ENCODE results near the gene FAM3D. TPM values are rescaled to one million over a fixed set of nuclear protein-coding genes. Genes with fewer than 3 reads are reported as not detected.
A peak's percentile ranks its signal among the peaks of the same experiment; 100 is the strongest.

Gene FAM3D
- total and polyA plus RNA-seq, 12 donors: 0.06 to 0.40 (median 0.22) TPM; not detected in 8

DNA sequence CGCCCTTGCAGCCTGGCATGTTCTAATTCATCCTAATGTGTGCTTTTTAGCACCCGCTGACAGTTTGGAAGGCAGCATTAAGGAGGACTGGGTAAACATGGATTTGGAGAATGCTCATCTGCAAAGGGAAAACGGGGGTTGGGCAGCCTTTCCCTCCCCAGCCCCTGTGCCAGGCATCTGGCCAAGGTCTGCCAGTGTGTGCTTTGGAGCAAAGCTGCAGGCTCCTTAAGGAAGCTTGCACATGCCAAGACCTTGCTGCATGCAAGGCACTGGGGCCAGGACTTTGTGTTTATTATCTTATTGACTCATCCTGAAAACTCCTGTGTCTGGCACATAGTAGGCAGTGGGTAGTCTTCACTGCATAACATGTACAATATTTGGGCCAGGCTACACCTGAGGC is 20.1 kb downstream of the FAM3D start:
- DNase-seq: no peak
- no peaks in the 10 kb centered on the region for H3K27me3 ChIP-seq
- TF ChIP-seq POLR2A (IDR thresholded peaks at IDR 0.05) (no peak), CTCF (IDR thresholded peaks at IDR 0.05) (no peak)
- no peak overlapping the region for H3K4me3 ChIP-seq
- no peak overlapping the region for H3K27ac ChIP-seq
- WGBS, 4 donors: 56 to 88% (median 74%) methylated on average over 1 to 3 of the region's 3 CpGs
- no peaks in the 10 kb centered on the region for H3K36me3 ChIP-seq (replicated peaks in 1 of 2)
- intact Hi-C loops (cut with DNase I): loop anchor here in 1 of 2 donors (10.0 kb wide), 1 partner anchor 408 kb away; the partner anchor contains the start of gene CFAP20DC
- no peaks in the 10 kb centered on the region for H3K4me1 ChIP-seq (replicated peaks in 1 of 2)
- H3K9me3 ChIP-seq (replicated peaks in 1 of 3): no peaks in the 10 kb centered on the region

DNA sequence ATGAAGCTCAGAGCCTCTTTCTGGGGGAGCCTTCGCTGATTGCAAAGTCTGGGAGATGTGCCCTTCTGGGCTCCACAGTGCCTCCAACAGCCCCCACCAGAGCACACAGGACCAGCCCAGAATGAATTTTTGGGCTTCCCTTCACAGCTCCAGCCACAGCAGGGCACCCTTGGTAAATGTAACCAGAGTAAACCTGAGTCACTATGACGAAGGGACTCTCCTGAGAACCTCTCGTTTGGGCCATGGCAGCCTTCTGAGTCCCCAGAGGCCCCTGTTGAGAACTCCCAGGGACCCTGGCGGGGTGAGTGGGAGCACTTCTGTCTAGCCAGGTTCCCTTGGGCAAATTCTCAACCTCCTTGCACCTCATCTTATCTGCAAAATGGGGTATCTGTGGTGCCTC is 20.8 kb downstream of the FAM3D start:
- Histone ChIP-seq H3K27me3 (no peaks in the 10 kb centered on the region), H3K36me3 (replicated peaks in 1 of 2) (no peaks in the 10 kb centered on the region), H3K4me1 (replicated peaks in 1 of 2) (no peaks in the 10 kb centered on the region), H3K9me3 (replicated peaks in 1 of 3) (no peaks in the 10 kb centered on the region), H3K4me3 (no peak overlapping the region), H3K27ac (no peak overlapping the region)
- TF ChIP-seq CTCF (IDR thresholded peaks at IDR 0.05) (no peak), POLR2A (IDR thresholded peaks at IDR 0.05) (no peak)
- no peak for DNase-seq
- intact Hi-C loops (cut with DNase I): loop anchor here in 1 of 2 donors (10.0 kb wide), 1 partner anchor 409 kb away; the partner anchor contains the start of gene CFAP20DC
- 81 to 93% (median 88%) methylated on average over 4 of the region's 4 CpGs for WGBS, 4 donors

GRCh38 chr3:58642846-58643245 is 23.7 kb downstream of the FAM3D start:
- intact Hi-C loops (cut with DNase I): loop anchor here in 1 of 2 donors (10.0 kb wide), 1 partner anchor 412 kb away; the partner anchor contains the start of gene CFAP20DC
- TF ChIP-seq CTCF (IDR thresholded peaks at IDR 0.05): no peak
- TF ChIP-seq POLR2A (IDR thresholded peaks at IDR 0.05): no peak
- Histone ChIP-seq H3K4me1 (replicated peaks in 1 of 2) (no peaks in the 10 kb centered on the region), H3K9me3 (replicated peaks in 1 of 3) (no peaks in the 10 kb centered on the region), H3K36me3 (replicated peaks in 1 of 2) (no peaks in the 10 kb centered on the region), H3K27me3 (no peaks in the 10 kb centered on the region), H3K4me3 (no peak overlapping the region), H3K27ac (no peak overlapping the region)
- WGBS, 4 donors: 77 to 94% (median 92%) methylated on average over 4 of the region's 4 CpGs
- DNase-seq: no peak

DNA sequence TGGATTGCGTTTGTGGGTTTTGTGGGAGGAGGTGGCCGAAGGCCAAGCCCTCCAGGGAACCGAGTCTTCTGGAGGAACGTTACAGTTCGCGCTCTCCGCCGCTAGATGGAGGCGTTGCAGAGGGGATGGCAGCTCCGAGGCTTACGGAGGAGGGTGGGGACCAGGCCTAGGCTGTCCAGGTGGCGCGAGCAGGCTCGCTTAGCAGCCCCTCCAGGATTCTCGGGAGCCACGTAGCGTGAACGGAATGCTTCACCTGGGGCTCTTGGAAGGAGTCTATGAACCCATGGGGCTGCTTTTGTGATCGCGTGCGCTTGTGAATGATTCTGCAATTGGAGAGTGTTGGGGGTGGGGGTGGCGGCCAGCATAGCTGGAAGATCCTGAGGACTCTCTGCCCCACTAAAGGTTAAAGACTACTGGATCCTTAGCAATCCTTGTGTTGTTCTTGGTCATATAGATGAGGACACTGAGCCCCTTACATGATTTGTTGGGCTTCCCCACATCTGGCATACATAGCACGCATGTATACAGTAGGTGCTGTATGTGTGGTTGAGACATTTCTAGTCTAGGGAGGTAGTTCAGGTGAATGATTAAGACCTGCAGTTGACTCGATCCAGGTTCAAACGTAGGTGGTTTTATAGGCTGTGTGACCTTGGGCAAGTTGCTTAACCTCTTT is 25.7 kb downstream of the FAM3D start:
- Histone ChIP-seq H3K4me1 (replicated peaks in 1 of 2) (no peaks in the 10 kb centered on the region), H3K36me3 (replicated peaks in 1 of 2) (no peaks in the 10 kb centered on the region), H3K27ac (no peak overlapping the region), H3K27me3 (no peaks in the 10 kb centered on the region), H3K4me3 (no peak overlapping the region), H3K9me3 (replicated peaks in 1 of 3) (no peaks in the 10 kb centered on the region)
- WGBS, 4 donors: 14 to 20% (median 16%) methylated on average over 23 to 25 of the region's 25 CpGs
- intact Hi-C loops (cut with DNase I): loop anchor here in 1 of 2 donors (10.0 kb wide), 1 partner anchor 414 kb away; the partner anchor contains the start of gene CFAP20DC
- TF ChIP-seq CTCF (IDR thresholded peaks at IDR 0.05) (peak; percentile 74 to 89 (median 84)), POLR2A (IDR thresholded peaks at IDR 0.05) (no peak)
- DNase-seq: peak; percentile 64 to 84 (median 77)

All from adrenal gland (tissue), 12 donors.